Loucy (cell line): ENCODE results near the gene PNLIPRP2.

Experiments used
- H2AFZ ChIP-seq: fragments of 200-600 bp; sonication (generic); 2 replicates; pipeline ENCODE4 v1.6.0; 2016; ENCODE audit warnings: antibody characterized with exemption, mild to moderate bottlenecking, low read length, moderate library complexity
- H3F3A ChIP-seq: fragments of 200-600 bp; 2 replicates; pipeline ENCODE4 v1.6.0; 2016; ENCODE audit warnings: antibody characterized with exemption, low read depth, mild to moderate bottlenecking
- H3K27me3 ChIP-seq: fragments of 200-600 bp; sonication (generic); 2 replicates; pipeline ENCODE4 v1.6.1; 2014; ENCODE audit warnings: low read length, mild to moderate bottlenecking; ENCODE audit not compliant: insufficient read depth, poor library complexity, severe bottlenecking
- H3K36me3 ChIP-seq: fragments of 200-600 bp; sonication (generic); 2 replicates; pipeline ENCODE4 v1.6.1; 2016; ENCODE audit warnings: low read length; ENCODE audit not compliant: insufficient read depth
- H3K4me1 ChIP-seq: fragments of 200-600 bp; sonication (generic); 2 replicates; pipeline ENCODE4 v1.5.1; 2014; ENCODE audit warnings: low read length, mild to moderate bottlenecking; ENCODE audit not compliant: insufficient read depth, poor library complexity, severe bottlenecking
- H3K4me2 ChIP-seq: fragments of 200-600 bp; sonication (generic); 2 replicates; pipeline ENCODE4 v1.6.0; 2014; ENCODE audit warnings: antibody characterized with exemption, low read length, low read depth, mild to moderate bottlenecking; ENCODE audit not compliant: poor library complexity, severe bottlenecking
- H3K4me3 ChIP-seq: fragments of 200-600 bp; sonication (generic); 2 replicates; pipeline ENCODE4 v1.5.1; 2014; ENCODE audit warnings: low read length, mild to moderate bottlenecking, mixed read lengths; ENCODE audit not compliant: poor library complexity, severe bottlenecking
- H3K79me2 ChIP-seq: fragments of 200-600 bp; sonication (generic); 2 replicates; pipeline ENCODE4 v1.6.1; 2014; ENCODE audit warnings: low read length; ENCODE audit not compliant: insufficient read depth
- H3K9ac ChIP-seq: fragments of 200-600 bp; sonication (generic); 2 replicates; pipeline ENCODE4 v1.6.0; 2014; ENCODE audit warnings: mild to moderate bottlenecking, low read depth, low read length, moderate library complexity; ENCODE audit not compliant: poor library complexity, severe bottlenecking
- H3K9me2 ChIP-seq: fragments of 200-600 bp; sonication (generic); replicated peaks from 2 replicates; pipeline ENCODE4 v1.6.1; 2016; ENCODE audit warnings: low read depth, low read length, mixed read lengths
- H3K9me3 ChIP-seq: fragments of 200-600 bp; sonication (generic); 2 replicates; pipeline ENCODE4 v1.6.1; 2014; ENCODE audit warnings: mild to moderate bottlenecking, antibody characterized with exemption, low read length, low read depth; ENCODE audit not compliant: insufficient read depth
- H4K20me1 ChIP-seq: fragments of 200-600 bp; sonication (generic); 2 replicates; pipeline ENCODE4 v1.6.0; 2014; ENCODE audit warnings: antibody characterized with exemption, low read length, mild to moderate bottlenecking; ENCODE audit not compliant: insufficient read depth, poor library complexity, severe bottlenecking
- EZH2phosphoT487 ChIP-seq: fragments of 200-600 bp; IDR thresholded peaks from 2 replicates; pipeline ENCODE4 v1.6.1; 2018; ENCODE audit warnings: antibody characterized with exemption, mild to moderate bottlenecking, moderate library complexity, borderline replicate concordance
- TF ChIP-seq, protein P1 (sequence below): fragments of 200-600 bp; sonication (generic); conservative IDR thresholded peaks from 2 replicates; pipeline ENCODE4 v1.5.1; 2014; ENCODE audit warnings: mild to moderate bottlenecking, antibody characterized with exemption, low read length

PNLIPRP2 gene

DNA sequence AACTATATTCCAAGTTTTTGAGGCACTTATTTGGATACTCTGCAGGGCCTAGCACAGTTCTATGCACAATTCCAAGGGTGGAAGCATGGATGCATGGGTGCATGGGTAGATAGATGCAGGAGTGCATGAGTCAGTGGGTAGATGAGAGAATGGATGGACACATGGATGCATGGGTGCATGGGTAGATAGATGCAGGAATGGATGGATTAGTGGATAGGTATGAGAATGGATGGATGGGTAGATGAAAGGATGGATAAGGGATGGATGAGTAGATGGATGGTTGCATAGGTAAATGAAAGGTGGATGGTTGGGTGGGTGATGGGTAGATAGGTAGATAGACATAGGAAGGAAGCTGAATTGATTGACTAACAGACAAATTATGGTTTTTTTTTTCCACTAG, 15.6 kb downstream of the PNLIPRP2 start:
- TF ChIP-seq EZH2phosphoT487: no peak
- TF ChIP-seq, protein P1, sequence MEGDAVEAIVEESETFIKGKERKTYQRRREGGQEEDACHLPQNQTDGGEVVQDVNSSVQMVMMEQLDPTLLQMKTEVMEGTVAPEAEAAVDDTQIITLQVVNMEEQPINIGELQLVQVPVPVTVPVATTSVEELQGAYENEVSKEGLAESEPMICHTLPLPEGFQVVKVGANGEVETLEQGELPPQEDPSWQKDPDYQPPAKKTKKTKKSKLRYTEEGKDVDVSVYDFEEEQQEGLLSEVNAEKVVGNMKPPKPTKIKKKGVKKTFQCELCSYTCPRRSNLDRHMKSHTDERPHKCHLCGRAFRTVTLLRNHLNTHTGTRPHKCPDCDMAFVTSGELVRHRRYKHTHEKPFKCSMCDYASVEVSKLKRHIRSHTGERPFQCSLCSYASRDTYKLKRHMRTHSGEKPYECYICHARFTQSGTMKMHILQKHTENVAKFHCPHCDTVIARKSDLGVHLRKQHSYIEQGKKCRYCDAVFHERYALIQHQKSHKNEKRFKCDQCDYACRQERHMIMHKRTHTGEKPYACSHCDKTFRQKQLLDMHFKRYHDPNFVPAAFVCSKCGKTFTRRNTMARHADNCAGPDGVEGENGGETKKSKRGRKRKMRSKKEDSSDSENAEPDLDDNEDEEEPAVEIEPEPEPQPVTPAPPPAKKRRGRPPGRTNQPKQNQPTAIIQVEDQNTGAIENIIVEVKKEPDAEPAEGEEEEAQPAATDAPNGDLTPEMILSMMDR: no peak
- Histone ChIP-seq H3K79me2 (no peaks in the 10 kb centered on the region), H3K4me3 (no peak overlapping the region), H3K36me3 (no peaks in the 10 kb centered on the region), H4K20me1 (no peaks in the 10 kb centered on the region), H3K4me2 (no peak overlapping the region), H3K4me1 (peaks cover 10% of the 10 kb centered on the region), H3K9me2 (no peaks in the 10 kb centered on the region), H3K9me3 (no peaks in the 10 kb centered on the region), H3K27me3 (peaks cover 27% of the 10 kb centered on the region), H3K9ac (no peak overlapping the region), H3F3A (no peaks in the 10 kb centered on the region), H2AFZ (no peak overlapping the region)

DNA sequence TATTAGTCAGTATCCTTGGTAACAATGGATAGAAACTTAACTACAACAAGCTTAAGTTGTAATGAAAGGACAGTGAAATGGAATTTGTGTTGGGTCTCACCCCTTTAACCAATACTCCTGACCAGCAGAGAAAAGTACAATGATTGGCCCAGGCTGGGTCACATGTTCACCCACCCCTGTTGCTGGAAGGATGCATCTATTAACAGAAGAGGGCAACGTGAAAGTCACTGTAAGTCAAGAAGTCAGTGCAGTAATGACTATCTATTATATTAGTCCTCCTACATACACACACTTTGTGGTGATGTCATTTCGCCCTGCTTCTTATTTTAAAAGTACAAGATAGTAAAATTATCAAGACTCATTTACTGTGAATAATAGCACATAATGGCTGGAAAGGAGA, 16.2 kb downstream of the PNLIPRP2 start:
- Histone ChIP-seq H3K9me2 (no peaks in the 10 kb centered on the region), H3K4me3 (no peak overlapping the region), H3K4me2 (no peak overlapping the region), H3K36me3 (no peaks in the 10 kb centered on the region), H3K4me1 (peaks cover 10% of the 10 kb centered on the region), H3K27me3 (peaks cover 28% of the 10 kb centered on the region), H4K20me1 (no peaks in the 10 kb centered on the region), H2AFZ (no peak overlapping the region), H3K79me2 (no peaks in the 10 kb centered on the region), H3F3A (no peaks in the 10 kb centered on the region), H3K9ac (no peak overlapping the region), H3K9me3 (no peaks in the 10 kb centered on the region)
- TF ChIP-seq, protein P1: no peak
- no peak for TF ChIP-seq EZH2phosphoT487

DNA sequence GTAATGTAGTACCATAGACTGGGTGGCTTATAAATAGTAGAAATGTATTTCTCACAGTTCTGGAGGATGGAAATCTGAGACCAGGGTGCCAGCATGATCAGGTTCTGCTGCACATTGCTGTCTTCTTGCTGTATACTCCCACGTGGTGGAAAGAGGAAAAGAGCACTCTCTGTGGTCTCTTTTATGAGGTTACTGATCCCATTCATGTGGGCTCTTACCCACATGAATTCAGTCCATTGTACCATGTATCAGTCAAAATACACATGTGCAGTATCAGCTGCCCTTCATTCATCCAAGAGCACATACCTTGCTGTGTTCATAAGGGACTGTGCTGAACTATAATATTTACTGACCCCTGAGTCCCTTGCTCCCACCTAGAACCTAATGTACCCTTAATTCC, 17.1 kb downstream of the PNLIPRP2 start:
- no peak overlapping the region for H3K9ac ChIP-seq
- no peak overlapping the region for H2AFZ ChIP-seq
- peaks cover 28% of the 10 kb centered on the region for H3K27me3 ChIP-seq
- no peak for TF ChIP-seq EZH2phosphoT487
- TF ChIP-seq, protein P1: no peak
- no peaks in the 10 kb centered on the region for H3K9me3 ChIP-seq
- no peaks in the 10 kb centered on the region for H4K20me1 ChIP-seq
- H3F3A ChIP-seq: no peaks in the 10 kb centered on the region
- no peak overlapping the region for H3K4me2 ChIP-seq
- H3K9me2 ChIP-seq: no peaks in the 10 kb centered on the region
- H3K36me3 ChIP-seq: no peaks in the 10 kb centered on the region
- no peak overlapping the region for H3K4me3 ChIP-seq
- peaks cover 10% of the 10 kb centered on the region for H3K4me1 ChIP-seq
- H3K79me2 ChIP-seq: no peaks in the 10 kb centered on the region
